Transverse colon (tissue), 4 donors: Measurements from ENCODE around the gene SLC2A9.

ENCODE experiments used
- EP300 ChIP-seq: sonication (generic); formaldehyde crosslinking; IDR thresholded peaks from one replicate; pipeline ENCODE4 v1.6.1; 2017; ENCODE audit warnings: antibody characterized with exemption, low read depth
- POLR2A ChIP-seq: fragments of 450-650 bp; IDR thresholded peaks from one replicate; pipeline ENCODE4 v1.6.1; 2016; ENCODE audit warnings: antibody characterized with exemption, mild to moderate bottlenecking, moderate library complexity
- POLR2AphosphoS5 ChIP-seq, 3 donors: sonication (generic); formaldehyde crosslinking; IDR thresholded peaks; one replicate each; pipeline ENCODE4 v1.6.1; 2016; ENCODE audit warnings: antibody characterized with exemption in 3 of 3
- TF ChIP-seq, protein P1 (sequence below), 5 experiments: fragments of 200-600 bp in 3 of 5; fragments of 450-650 bp in 2 of 5; sonication (generic) in 3 of 5; IDR thresholded peaks; 1 replicate in 2 of 5; 2 replicates in 3 of 5; pipeline ENCODE4 v1.5.1; 2016 to 2017; ENCODE audit warnings: antibody characterized with exemption in 5 of 5, inconsistent platforms in 3 of 5, mild to moderate bottlenecking in 2 of 5, moderate library complexity in 1 of 5

DNA sequence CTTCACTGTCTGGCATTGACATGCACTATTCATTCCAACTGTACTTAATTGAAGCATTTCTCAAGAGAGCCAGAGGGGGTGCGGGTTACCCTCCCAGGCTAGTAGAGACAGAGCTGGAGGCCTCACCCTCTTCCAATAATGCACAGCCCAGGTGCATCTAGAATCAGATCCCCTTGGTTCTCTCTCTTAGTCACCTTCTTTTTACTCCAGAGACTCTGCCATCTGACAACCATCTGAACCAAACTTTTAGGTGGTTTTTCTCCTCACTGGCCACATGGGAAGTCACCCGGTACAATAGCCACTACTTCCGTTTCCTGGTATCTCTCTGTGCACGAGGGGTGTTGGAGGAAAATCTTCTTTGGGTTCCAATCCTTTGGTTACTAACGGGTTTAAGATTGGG lies 81.3 kb downstream of the SLC2A9 start:
- TF ChIP-seq, protein P1, sequence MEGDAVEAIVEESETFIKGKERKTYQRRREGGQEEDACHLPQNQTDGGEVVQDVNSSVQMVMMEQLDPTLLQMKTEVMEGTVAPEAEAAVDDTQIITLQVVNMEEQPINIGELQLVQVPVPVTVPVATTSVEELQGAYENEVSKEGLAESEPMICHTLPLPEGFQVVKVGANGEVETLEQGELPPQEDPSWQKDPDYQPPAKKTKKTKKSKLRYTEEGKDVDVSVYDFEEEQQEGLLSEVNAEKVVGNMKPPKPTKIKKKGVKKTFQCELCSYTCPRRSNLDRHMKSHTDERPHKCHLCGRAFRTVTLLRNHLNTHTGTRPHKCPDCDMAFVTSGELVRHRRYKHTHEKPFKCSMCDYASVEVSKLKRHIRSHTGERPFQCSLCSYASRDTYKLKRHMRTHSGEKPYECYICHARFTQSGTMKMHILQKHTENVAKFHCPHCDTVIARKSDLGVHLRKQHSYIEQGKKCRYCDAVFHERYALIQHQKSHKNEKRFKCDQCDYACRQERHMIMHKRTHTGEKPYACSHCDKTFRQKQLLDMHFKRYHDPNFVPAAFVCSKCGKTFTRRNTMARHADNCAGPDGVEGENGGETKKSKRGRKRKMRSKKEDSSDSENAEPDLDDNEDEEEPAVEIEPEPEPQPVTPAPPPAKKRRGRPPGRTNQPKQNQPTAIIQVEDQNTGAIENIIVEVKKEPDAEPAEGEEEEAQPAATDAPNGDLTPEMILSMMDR (IDR thresholded peaks at IDR 0.05): no peak
- TF ChIP-seq POLR2AphosphoS5 (IDR thresholded peaks at IDR 0.05) (no peak), POLR2A (no peak), EP300 (no peak)
